22Rv1 (cell line): Measurements from ENCODE around the gene PCBP1.

ENCODE experiments used
- CTCF ChIP-seq: fragments of 450-650 bp; IDR thresholded peaks from 2 replicates; pipeline ENCODE4 v1.5.1; 2017; ENCODE audit warnings: mild to moderate bottlenecking
- ZFX ChIP-seq: fragments of 450-650 bp; IDR thresholded peaks from 2 replicates; pipeline ENCODE4 v1.6.1; 2017; ENCODE audit warnings: antibody characterized with exemption, borderline replicate concordance

DNA sequence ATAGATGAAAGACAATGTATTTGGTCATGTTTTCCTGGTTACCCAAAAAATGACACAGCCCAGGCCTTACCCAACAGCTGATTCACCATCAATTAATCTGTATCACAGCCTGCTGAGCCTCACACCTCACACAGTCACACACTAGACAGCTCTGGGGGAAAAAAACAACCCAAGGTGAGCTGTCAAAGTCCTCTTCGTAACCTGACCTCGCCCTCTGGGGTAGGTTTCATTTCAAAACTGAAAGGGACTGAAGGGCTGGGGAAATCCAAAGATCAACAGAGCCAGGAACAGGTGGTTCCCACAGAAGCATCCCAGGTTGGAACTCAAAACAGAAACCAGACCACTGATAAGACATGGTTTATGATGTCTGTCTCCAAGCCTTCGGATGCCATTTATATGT, 18.2 kb upstream of the PCBP1 start:
- TF ChIP-seq CTCF (no peak), ZFX (no peak)
